NK-92 (cell line): ENCODE results near the gene TMEM63B.

ENCODE experiments used
- DNase-seq: peaks from one replicate; lab custom pipeline; 2025; ENCODE audit not compliant: unreplicated experiment; lab: John Stamatoyannopoulos, UW

Gene TMEM63B

GRCh38 chr6:44116641-44117382 lies 10.5 kb upstream of the TMEM63B start:
- no peak for DNase-seq

- no peak for DNase-seq
These were observed 9.8 kb upstream of the TMEM63B start for GRCh38 chr6:44117397-44118128.

- no peak for DNase-seq
These were observed 7.6 kb upstream of the TMEM63B start for GRCh38 chr6:44119704-44120262.

- no peak for DNase-seq
These were observed 6.5 kb upstream of the TMEM63B start for GRCh38 chr6:44120692-44121443.

- DNase-seq: no peak
These were observed 4.6 kb upstream of the TMEM63B start for GRCh38 chr6:44122801-44123200.

- no peak for DNase-seq
These were observed 3.8 kb upstream of the TMEM63B start for GRCh38 chr6:44123544-44123943.

GRCh38 chr6:44126320-44127149 lies 819 bp upstream of the TMEM63B start:
- no peak for DNase-seq

- no peak for DNase-seq
These were observed 915 bp downstream of the TMEM63B start for GRCh38 chr6:44128020-44128917.

GRCh38 chr6:44129841-44130322 lies 2.5 kb downstream of the TMEM63B start:
- DNase-seq: no peak

GRCh38 chr6:44131892-44132291 lies 4.5 kb downstream of the TMEM63B start:
- no peak for DNase-seq

GRCh38 chr6:44132476-44132875 lies 5.1 kb downstream of the TMEM63B start:
- DNase-seq: no peak

GRCh38 chr6:44133003-44133931 lies 5.9 kb downstream of the TMEM63B start:
- no peak for DNase-seq

- no peak for DNase-seq
These were observed 6.8 kb downstream of the TMEM63B start for GRCh38 chr6:44133981-44134711.

- no peak for DNase-seq
These were observed 7.9 kb downstream of the TMEM63B start for GRCh38 chr6:44135173-44135758.

GRCh38 chr6:44135875-44136274 lies 8.5 kb downstream of the TMEM63B start:
- DNase-seq: no peak

GRCh38 chr6:44138717-44139350 lies 11.5 kb downstream of the TMEM63B start:
- no peak for DNase-seq

- DNase-seq: no peak
These were observed 12.0 kb downstream of the TMEM63B start for GRCh38 chr6:44139351-44139743.
